Lower leg skin (tissue), 3 donors: ENCODE data around the gene NAV2.

Experiments
- POLR2A ChIP-seq, 2 donors: fragments of 450-650 bp; IDR thresholded peaks; one replicate each; pipeline ENCODE4 v1.6.1; 2016 to 2017; ENCODE audit warnings: antibody characterized with exemption in 2 of 2, mild to moderate bottlenecking in 1 of 2, moderate library complexity in 1 of 2
- TF ChIP-seq, protein P1 (sequence below), 3 donors: fragments of 450-650 bp; IDR thresholded peaks; one replicate each; pipeline ENCODE4 v1.5.1; 2016; ENCODE audit warnings: antibody characterized with exemption in 3 of 3, mild to moderate bottlenecking in 3 of 3, moderate library complexity in 2 of 3

DNA sequence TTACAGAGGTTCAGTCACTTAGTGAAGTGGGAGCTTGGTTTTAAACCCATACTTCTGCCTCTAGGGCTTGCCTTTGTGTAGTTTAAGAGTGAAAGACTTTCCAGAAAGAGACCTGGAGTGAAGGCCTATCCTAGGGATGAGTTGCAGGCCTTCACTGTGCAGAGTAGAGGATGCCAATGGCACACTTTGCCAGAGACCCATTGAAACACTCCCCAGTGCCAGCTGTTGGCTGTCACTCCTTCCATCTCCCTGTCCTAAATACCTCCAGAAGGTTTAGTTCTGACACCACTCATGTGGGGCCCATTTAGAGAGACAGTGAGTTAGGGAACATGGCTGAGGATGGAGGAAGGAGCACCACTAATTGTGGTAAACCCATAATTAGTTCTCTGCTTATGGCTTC, 31.5 kb downstream of the NAV2 start:
- TF ChIP-seq, protein P1, sequence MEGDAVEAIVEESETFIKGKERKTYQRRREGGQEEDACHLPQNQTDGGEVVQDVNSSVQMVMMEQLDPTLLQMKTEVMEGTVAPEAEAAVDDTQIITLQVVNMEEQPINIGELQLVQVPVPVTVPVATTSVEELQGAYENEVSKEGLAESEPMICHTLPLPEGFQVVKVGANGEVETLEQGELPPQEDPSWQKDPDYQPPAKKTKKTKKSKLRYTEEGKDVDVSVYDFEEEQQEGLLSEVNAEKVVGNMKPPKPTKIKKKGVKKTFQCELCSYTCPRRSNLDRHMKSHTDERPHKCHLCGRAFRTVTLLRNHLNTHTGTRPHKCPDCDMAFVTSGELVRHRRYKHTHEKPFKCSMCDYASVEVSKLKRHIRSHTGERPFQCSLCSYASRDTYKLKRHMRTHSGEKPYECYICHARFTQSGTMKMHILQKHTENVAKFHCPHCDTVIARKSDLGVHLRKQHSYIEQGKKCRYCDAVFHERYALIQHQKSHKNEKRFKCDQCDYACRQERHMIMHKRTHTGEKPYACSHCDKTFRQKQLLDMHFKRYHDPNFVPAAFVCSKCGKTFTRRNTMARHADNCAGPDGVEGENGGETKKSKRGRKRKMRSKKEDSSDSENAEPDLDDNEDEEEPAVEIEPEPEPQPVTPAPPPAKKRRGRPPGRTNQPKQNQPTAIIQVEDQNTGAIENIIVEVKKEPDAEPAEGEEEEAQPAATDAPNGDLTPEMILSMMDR (IDR thresholded peaks at IDR 0.05), result no peak
- TF ChIP-seq POLR2A (IDR thresholded peaks at IDR 0.05), result no peak
